GDM1 (cell line): ENCODE results near the gene MOGAT3.
"Not testable (repeated sequence)": the region's sequence is repeated elsewhere in the genome, so short reads cannot be mapped to it uniquely, and the experiment has no call there.

ENCODE experiments used
- DNase-seq: peaks from one replicate; lab custom pipeline; 2025; lab: John Stamatoyannopoulos, UW

Gene MOGAT3

DNA sequence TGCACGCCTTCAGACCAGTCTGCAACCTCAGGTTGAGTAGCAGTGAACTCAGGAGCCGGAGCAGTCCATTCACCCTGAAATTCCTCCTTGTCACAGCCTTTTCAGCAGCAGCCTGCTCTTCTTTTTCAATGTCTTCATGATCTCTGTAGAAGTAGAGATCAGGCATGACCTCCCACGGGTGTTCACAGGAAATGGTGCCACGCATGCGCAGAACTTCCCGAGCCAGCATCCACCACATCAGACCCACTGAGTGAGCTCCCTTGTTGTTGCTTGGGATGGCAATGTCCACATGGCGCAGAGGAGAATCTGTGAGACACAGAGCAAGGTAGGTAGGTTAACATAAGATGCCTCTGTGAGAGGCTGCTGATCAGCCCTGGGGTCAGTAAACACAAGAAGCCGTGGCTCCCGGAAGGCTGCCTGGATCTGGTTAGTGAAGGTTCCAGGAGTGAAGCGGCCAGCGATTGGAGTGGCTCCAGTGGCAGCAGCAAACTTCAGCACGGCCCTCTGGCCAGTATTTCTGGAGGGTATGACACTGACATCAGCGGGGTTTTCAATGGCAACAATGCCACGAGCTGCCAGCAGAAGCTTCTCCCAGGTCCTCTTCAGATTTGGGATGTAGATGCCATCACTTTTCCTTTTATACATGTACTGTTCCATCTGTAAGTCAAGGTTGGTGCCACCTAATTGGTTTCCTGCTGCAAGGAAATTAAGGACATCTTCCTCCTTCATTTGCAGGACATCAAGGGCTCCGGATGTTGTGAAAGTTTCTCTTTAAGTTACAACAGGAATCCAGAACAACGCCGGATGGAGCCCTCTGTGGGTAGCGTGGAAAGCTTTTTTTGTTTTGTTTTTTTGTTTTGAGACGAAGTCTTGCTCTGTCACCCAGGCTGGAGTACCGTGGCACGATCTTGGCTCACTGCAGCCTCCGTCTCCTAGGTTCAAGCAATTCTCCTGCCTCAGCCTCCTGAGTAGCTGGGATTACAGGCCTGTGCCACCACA is 3.2 kb upstream of the MOGAT3 start:
- not testable (repeated sequence) for DNase-seq

- no peak for DNase-seq
Observed at GRCh38 chr7:101202603-101202918, 1.7 kb upstream of the MOGAT3 start.

GRCh38 chr7:101201695-101202602 is 1.1 kb upstream of the MOGAT3 start:
- no peak for DNase-seq

GRCh38 chr7:101200504-101200861 is 353 bp downstream of the MOGAT3 start:
- DNase-seq, result no peak

DNA sequence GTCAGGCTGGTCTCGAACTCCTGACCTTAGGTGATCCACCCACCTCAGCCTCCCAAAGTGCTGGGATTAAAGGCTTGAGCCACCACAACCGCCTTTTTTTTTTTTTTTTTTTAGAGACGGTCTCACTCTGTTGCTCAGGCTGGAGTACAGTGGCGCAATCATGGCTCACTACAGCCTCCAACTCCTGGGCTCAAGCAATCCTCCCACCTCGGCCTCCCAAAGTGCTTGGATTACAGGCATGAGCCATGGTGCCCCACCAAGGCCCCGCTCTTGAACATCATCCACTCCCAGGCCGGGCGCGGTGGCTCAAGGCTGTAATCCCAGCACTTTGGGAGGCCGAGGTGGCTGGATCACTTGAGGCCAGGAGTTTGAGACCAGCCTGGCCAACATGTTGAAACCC is 1.3 kb downstream of the MOGAT3 start:
- DNase-seq, result not testable (repeated sequence)

DNA sequence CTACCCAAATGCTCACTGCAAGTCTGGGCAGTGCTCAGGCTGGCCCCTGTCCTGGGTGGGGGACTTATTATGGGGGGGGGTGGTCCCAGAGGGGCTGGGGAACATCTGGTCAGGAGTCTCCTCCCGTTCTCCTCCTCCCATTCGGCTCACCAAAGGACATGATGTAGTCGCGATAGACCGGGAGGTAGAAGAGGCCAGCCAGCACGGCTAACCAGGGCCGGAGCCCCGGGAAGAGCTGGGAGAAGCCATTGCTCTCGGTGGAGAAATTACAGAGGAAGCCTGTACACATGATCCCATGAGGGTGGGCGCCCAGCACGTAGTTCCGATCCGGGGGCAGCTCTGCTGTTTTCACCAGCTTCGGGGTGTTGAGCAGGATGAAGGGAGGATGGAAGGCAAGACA is 2.4 kb downstream of the MOGAT3 start:
- DNase-seq, result no peak

- DNase-seq, result no peak
Observed at GRCh38 chr7:101197991-101198390, 2.8 kb downstream of the MOGAT3 start.

GRCh38 chr7:101195884-101196283 is 5.0 kb downstream of the MOGAT3 start:
- DNase-seq, result no peak

DNA sequence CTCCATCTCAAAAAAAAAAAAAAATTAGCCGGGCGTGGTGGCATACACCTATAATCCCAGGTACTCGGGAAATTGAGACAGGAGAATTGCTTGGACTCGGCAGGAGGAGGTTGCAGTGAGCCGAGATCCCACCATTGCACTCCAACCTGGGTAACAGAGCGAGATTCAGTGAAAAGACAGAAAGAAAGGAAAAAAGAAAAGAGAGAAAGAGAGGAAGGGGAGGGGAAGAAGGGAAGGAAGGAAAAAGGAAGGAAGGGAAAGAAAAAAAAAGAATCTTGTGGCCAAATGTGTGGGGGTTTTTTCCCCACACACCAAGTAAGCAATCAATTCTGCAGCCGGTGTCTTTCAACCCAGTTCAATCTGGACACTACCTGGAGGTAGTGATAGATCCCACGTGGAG is 11.7 kb downstream of the MOGAT3 start:
- DNase-seq, result no peak

DNA sequence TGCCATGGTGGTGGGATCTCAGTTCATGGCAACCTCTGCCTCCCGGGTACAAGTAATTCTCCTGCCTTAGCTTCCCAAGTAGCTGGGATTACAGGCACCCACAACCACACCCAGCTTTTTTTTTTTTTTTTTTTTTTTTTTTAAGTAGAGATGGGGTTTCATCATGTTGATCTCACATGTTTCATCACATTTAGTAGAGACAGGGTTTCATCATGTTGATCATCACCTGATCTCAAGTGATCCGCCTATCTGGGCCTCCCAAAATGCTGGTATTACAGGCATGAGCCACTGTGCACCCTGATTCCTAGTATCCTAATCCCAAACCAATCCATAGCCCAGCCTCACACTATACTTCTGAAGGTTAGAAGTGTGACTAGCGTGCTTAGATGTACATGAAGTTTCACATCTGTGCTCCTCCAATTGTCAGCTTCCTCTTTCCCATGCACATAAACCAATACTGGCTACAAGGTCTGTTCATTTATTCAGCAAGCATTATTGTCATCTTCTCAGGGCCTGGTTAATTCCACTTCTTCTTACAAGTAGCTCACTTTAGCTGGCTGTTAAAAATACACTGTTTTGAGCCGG is 13.9 kb downstream of the MOGAT3 start:
- DNase-seq, result no peak

GRCh38 chr7:101186194-101186593 is 14.6 kb downstream of the MOGAT3 start:
- no peak for DNase-seq

- DNase-seq, result no peak
Observed at GRCh38 chr7:101185258-101185839, 15.5 kb downstream of the MOGAT3 start.

GRCh38 chr7:101180130-101180755 is 20.6 kb downstream of the MOGAT3 start, which contains the start of gene NAT16:
NAT16 (minus strand) TSS chr7:101180293; CDS start chr7:101174807, 5,486 bp downstream.
- DNase-seq, result no peak

DNA sequence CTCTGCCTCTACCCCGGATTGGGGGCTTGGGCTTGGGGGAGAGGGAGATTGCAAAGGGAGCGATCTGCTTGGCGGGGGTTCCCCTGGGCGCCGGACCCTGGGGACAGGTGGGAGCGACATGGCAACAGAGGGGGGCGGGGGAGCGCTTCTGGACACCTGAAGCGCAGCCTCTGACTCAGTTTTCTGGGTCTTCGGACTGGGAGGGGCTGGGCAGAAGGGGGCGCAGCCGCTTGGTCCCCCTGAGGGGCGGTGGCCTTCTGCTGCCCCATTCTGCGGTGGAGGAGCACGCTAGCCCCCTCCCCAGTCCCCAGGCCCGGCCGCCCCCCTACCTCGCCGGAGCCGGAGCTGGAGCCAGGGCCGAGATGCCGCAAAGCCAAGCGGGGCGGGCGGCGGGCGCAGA is 21.1 kb downstream of the MOGAT3 start:
- no peak for DNase-seq

GRCh38 chr7:101179117-101179516 is 21.7 kb downstream of the MOGAT3 start:
- no peak for DNase-seq

GRCh38 chr7:101177644-101178043 is 23.2 kb downstream of the MOGAT3 start:
- DNase-seq, result no peak

DNA sequence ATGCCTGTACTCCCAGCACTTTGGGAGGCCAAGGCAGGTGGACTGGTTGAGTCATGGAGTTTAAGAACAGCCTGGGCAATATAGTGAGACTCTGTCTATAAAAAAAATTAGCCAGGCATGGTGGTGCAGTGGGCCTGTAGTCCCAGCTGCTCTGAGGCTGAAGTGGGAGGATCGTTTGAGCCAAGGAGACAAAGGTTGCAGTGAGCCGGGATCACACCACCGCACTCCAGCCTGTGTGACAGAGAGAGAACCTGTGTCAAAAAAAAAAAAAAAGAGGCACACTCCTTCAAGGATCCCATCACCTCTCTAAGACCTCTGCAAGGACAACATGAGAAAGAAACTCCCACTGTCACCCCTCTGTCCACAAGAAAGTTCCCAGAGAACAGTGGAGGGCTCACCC is 25.2 kb downstream of the MOGAT3 start:
- no peak for DNase-seq

- no peak for DNase-seq
Observed at GRCh38 chr7:101174322-101174854, 26.4 kb downstream of the MOGAT3 start.

DNA sequence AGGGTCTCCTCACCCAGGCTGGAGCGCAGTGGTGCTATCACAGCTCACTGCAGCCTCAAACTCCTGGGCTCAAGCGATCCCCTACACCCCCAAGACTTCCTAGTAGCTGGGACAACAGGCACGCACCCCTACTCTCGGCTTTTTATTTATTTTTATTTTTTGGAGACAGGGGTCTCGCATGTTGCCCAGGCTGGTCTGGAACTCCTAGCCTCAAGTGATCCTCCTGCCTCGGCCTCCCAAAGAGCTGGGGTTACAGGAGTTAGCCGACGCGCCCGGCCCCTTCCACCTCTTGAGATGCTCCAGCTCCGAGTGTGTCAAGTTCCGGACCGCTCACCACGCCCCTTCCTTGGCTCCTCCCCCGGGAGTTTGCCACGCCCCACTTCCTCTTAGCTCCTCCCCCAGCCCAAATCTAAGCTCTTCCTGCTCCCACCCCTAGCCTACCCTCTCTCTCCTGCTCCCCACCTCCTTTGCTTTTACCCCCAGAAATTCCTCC is 27.0 kb downstream of the MOGAT3 start:
- DNase-seq, result no peak

DNA sequence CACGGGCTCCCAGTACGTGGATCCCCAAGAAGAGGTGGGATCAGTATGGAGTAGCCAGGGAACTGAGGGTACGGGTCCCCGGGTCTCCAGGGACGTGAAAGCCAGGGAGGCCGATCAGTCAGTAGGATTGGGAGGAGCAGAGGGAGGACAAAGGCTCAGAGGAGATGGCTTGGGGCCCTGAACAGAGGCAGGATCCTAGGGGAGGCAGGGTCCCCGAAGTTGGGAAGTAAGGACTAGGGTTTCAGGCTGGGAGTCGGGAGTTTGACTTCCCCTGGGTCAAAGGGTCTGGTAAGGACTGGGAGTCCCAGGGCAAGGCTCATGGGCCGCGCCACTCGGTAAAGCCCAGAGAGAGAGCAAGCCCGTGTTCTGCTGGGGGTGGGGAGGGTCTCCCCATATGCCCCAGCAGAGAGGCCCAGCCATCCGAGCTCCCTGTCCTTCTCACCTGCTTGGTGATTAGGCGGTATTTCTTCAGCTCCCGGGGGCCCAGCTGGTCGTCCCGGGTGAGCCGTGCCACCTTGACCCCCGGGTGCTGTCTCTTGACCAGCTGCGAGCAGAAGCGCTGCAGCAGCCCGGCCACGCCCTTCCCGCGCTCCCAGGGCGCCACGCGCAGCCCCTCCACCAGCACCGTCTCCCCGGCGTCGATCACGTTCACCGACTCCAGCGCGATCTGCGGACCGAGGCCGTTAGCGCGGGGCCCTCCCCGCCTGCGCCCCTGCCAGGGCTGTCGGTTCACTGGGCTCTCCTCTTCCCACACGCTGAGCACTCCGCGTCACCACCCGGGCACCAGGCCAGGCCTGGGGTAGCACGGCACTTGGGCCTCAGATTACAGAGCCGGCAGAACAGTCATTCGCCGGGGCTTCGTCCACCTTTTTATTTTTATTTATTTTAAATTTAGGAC is 27.7 kb downstream of the MOGAT3 start:
- no peak for DNase-seq
